ENCODE measurements around the gene DNM2.
A peak's percentile ranks its signal among the peaks of the same experiment; 100 is the strongest.

The DNM2 gene

GRCh38 chr19:10815969-10816644, 98.2 kb downstream of the DNM2 start:
- DNase-seq (ENCODE audit: low read depth): no peak

DNA sequence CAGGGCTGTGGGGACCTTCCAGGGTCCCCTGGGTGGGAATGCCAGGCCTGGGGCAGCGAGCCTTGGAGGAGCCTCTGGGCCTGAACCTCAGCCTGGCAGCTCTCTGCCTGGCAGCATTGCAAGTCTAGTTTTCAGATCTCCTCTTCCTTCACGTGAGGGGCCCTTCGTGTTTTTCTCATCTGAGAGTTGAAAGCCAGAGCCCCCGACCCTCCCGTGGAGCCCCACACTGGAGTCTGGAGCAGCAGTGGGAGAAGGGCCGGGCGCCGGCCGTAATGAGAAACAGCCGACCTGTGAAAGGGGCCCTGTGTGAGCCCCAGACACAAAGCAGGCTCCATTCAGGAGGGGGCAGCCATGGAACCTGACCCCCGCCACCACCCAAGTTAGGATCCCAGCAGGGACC, 98.8 kb downstream of the DNM2 start:
- DNase-seq (ENCODE audit: low read depth): no peak

- DNase-seq (ENCODE audit: low read depth): peak; percentile 80
Observed at GRCh38 chr19:10817291-10818038, 99.6 kb downstream of the DNM2 start.

DNA sequence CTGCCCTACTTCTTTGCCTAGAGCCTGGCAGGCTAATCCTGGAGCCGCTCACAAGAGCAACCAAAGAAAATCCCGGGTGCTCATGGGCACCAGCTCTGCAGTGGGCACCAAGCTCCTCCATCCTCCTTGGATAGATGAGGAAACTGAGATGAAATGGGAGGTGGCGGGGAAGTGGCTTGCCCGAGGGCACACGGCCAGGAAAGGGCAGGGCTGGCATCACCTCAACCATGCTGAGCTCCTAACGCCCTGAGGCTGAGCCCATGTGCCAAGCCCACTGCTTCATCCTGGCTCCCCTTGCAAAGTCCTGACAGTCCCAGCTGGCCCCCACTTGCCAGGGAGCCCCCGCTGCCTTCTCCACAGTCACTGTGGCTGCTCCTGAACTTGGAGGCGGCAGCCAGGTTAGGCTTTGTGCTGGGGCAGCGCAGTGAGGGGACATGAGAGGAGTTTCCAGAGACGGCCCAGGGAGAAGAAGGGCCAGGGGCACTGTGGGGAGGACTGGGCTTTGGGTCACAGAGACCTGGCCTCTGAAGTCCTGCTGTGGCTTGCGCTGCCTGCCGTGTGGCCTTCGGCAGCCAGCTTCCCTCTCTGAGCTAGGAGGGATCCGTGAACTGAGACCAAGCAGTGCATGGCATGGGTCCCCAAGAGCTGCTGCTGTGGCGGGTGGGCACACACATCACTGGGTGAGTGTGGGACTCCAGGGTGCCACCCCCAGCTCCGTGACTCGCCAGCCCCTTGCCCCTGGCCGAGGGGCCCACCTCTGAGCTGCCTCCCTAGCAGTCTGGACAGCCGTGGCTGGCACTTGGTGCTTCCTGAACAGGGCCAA, 100.6 kb downstream of the DNM2 start:
- no peak for DNase-seq (ENCODE audit: low read depth)

GRCh38 chr19:10819124-10820060, 101.5 kb downstream of the DNM2 start:
- no peak for DNase-seq (ENCODE audit: low read depth)

DNA sequence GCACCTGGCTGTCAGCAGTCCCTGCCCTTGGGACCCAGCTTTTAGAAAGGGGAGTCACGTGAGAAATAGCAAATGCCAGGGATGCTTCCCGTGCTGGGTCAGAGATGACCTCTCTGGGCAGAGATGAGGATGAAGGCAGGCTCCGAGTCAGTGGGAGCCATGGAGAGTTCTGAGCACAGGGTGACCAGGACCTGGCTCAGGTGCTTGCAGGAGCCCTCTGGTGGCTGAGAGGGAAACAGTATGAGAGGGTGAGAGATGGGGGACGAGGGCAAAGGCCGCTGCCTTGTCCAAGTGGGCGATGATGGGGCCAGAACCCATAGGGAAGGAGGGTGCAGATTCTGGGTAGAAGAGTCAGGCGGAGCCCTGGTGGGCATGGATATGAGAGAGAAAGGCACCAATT, 102.3 kb downstream of the DNM2 start:
- DNase-seq (ENCODE audit: low read depth): no peak

DNA sequence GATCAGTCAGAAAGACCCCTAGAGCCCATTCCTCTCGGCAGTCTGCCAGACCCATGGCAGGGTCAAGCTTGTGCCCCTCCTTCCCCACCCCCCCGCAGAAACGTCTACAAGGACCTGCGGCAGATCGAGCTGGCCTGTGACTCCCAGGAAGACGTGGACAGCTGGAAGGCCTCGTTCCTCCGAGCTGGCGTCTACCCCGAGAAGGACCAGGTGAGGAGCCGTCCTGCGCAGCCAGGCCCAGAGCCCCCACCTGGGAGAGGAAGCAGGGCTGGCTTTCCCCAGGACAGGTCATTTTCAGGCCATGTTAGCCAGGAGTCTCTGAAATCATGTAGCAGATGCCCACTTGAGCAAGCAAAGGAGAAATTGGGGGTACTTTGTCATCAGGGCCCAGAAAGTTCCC, 105.8 kb downstream of the DNM2 start:
- no peak for DNase-seq (ENCODE audit: low read depth)

- DNase-seq (ENCODE audit: low read depth): no peak
Observed at GRCh38 chr19:10826231-10826630, 108.4 kb downstream of the DNM2 start.

DNA sequence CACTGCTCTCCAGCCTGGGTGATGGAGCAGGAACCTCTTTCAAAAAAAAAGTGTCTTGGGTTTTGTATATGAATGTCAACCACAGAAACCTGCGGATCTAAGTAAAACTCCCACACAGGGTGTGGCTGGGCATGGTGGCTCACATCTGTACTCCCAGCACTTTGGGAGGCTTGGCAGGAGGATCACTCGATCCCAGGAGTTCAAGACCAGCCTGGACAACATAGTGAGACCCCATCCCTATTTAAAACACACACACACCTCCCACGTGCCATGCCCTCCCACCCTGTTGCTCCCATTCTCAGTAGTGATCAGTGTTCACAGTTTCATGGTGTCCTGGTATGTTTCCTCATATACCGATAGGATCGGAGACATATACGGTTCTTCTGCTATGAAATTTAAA, 109.0 kb downstream of the DNM2 start:
- no peak for DNase-seq (ENCODE audit: low read depth)

GRCh38 chr19:10828981-10829821, 111.3 kb downstream of the DNM2 start:
- no peak for DNase-seq (ENCODE audit: low read depth)

DNA sequence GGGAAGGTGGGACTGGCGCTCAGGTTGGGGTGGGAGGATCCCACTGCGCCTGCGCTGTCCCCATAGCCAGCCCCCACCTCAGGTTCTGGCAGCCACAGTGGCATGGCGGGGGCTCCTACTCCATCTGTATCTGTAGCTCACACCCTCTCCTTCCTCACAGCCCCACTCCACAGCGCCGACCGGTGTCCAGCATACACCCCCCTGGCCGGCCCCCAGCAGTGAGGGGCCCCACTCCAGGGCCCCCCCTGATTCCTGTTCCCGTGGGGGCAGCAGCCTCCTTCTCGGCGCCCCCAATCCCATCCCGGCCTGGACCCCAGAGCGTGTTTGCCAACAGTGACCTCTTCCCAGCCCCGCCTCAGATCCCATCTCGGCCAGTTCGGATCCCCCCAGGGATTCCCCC, 112.1 kb downstream of the DNM2 start:
- no peak for DNase-seq (ENCODE audit: low read depth)

- no peak for DNase-seq (ENCODE audit: low read depth)
Observed at GRCh38 chr19:10830370-10830769, 112.5 kb downstream of the DNM2 start.

DNA sequence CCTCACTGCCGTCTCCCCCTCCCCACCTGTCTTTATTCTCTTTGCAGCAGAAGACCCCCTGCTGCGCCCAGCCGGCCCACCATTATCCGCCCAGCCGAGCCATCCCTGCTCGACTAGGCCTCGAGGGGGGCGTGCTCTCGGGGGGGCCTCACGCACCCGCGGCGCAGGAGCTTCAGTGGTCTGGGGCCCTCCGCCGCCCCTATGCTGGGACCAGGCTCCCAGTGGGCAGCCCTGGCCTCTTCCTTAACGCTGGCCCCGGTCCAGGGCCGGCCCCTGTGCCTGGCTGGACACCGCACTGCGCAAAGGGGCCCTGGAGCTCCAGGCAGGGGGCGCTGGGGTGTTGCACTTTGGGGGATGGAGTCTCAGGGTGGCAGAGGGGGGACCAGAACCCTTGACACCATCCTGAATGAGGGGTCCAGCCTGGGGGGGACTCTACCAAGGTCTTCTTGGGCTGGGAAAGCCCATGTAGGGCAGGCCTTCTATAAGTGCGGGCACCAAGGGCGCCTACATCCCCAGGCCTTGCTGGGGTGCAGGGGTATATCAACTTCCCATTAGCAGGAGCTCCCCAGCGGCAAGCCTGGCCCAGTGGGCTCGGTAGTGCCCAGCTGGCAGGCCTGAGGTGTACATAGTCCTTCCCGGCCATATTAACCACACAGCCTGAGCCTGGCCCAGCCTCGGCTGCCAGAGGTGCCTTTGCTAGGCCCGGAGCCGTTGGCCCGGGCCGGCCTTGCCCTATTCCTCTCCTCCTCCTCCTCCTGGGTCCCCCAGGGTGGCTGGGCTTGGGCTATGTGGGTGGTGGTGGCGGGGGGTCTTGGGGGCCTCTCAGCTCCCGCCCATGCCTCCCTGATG, 113.3 kb downstream of the DNM2 start:
- no peak for DNase-seq (ENCODE audit: low read depth)

GRCh38 chr19:10831987-10832938, 114.4 kb downstream of the DNM2 start:
- DNase-seq (ENCODE audit: low read depth): no peak

DNA sequence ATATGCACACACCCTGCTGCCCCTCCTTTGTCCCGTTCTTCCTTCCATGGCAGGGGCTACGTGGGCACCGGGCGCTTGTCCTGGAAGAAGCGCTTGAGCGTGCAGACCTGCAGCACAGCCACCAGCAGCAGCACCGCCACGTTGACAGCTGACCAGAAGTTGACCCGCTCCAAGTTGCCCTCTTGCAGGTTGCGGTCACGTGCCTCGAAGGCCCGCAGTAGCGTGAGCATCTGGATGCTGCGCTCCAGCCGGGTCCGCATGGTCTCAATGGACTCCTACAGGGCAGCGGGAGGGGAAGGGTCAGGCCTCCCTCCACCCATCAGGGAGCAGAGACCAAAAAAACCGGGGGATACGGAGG, 115.0 kb downstream of the DNM2 start:
- no peak for DNase-seq (ENCODE audit: low read depth)

DNA sequence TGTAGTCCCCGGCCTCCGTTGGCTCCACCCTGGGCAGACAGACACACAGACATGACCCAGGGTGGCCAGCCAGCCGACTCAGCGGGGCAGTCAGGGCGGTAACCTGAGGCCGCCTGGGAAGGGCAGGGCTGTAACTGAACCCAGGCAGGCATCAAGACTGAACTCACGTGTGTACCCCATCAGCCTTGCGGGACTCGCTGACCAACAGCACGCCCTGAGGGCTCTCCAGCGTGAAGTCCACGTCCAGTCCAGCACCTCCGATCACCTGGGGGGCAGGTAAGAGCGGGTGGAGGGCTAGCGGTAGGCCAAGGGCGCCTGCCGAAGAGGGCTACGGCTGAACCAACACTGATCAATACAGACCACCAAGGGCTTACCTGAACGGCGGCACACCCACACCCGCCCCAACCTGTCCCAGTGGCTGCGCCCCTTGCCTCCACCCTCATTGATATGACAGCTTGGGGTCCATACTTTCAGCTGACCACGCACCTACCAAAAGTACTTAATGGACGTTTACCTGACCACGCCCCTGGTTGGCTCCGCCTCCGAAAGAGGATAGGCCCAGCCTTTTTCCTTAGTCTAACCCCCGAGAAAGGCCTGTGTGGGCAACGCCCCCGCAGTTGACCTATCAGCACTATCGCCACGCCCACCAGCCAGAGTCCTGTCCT, 117.3 kb downstream of the DNM2 start:
- no peak for DNase-seq (ENCODE audit: low read depth)

DNA sequence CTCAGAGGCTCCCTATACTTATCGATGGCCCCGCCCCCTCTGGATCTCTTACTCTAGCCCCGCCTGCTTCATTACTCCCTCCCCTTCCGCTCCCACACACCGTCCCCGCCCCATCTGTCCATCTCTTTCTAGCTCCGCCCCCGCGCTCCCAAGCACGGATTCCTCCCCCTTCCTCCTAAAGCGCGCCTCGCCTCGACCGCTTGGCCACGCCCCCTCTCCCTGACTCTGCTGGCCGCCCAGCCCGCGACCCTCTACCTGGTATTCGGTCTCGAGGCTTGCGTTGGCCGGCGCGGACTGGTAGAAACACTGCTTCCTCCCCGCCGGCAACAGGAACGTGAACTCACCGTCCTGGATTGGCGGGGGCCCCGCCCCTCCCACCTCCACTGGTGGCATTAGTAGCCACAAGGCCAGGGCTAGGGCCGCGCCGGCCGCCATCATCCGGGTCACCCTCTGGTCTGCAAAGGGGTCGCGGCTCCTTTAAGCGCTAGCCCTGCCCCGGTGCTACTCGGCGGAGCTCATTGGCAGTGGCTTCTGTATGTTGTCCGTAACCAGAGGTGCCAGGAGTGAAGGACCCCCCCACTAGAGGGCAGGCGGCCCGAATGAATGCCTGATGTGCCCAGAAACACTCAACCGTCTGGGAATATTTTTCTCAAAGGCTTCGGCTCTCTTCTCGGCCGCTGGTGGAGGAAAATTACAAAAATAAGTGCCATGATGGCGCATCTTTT, 118.0 kb downstream of the DNM2 start, which contains the start of gene TMED1:
TSS of gene TMED1 (minus strand) at position 459 of the 725 bp plus-strand sequence. CDS start at position 438, 21 bp downstream.
- peak; percentile 92 for DNase-seq (ENCODE audit: low read depth)
